IPS-15b (cell line): ENCODE measurements around the gene WFDC9.
"Not testable (repeated sequence)": the region's sequence is repeated elsewhere in the genome, so short reads cannot be mapped to it uniquely, and the experiment has no call there.

Experiments
- H3K27me3 ChIP-seq: one replicate; pipeline ENCODE4 v1.6.1; 2013; ENCODE audit warnings: low read length; ENCODE audit not compliant: control insufficient read depth, insufficient read depth
- H3K36me3 ChIP-seq: one replicate; pipeline ENCODE4 v1.6.1; 2013; ENCODE audit warnings: low read length; ENCODE audit not compliant: control insufficient read depth, insufficient read depth
- H3K4me1 ChIP-seq: one replicate; pipeline ENCODE4 v1.6.1; 2013; ENCODE audit warnings: mild to moderate bottlenecking, low read length; ENCODE audit not compliant: control insufficient read depth, insufficient read depth
- H3K4me3 ChIP-seq: one replicate; pipeline ENCODE4 v1.5.1; 2013; ENCODE audit warnings: low read depth, low read length
- H3K9ac ChIP-seq: one replicate; pipeline ENCODE4 v1.6.1; 2013; ENCODE audit warnings: low read depth, mild to moderate bottlenecking, low read length
- H3K9me3 ChIP-seq: one replicate; pipeline ENCODE4 v1.6.1; 2013; ENCODE audit warnings: mild to moderate bottlenecking, low read length; ENCODE audit not compliant: control insufficient read depth, insufficient read depth

WFDC9 gene

DNA sequence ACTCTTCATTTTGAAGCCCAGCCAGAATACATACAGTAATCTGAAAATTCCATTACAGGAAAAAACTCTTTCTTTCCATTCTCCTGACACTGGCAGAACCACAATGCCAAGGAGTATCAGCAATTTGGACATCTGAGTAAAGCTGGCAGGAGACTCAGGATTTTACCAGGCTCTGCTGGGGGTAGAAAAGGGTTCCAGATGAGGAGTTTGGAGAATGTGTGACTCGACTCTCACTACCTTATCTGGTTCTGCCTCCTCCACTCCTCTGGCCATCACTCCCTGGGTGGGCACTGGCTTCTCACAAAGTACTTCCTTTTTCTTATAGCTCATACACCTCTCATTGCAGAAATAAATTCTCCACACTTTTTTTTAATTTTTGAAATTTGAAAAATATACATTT, 41.4 kb downstream of the WFDC9 start:
- no peaks in the 10 kb centered on the region for H3K9me3 ChIP-seq
- no peaks in the 10 kb centered on the region for H3K4me1 ChIP-seq
- H3K27me3 ChIP-seq, result no peaks in the 10 kb centered on the region
- H3K4me3 ChIP-seq, result no peak overlapping the region
- H3K36me3 ChIP-seq, result no peaks in the 10 kb centered on the region
- no peak overlapping the region for H3K9ac ChIP-seq

DNA sequence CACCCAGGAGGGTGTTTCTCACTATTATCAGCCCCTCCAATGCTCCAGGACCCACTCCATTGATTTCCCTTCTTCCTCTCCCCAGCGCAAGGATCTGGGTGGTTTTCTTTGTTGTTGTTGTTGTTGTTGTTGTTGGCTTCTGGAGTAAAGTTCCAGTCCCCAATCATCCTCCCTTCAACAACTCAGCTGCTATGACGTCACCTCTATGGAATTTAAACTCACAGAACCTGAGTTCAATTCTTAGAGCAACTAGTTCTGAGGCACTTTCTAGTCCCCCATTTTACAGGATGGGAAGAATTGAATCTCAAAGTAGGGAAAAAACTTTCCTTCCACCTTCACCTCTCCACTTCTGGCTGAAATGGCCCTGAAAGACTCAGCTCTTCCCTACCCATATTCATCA, 42.3 kb downstream of the WFDC9 start:
- H3K27me3 ChIP-seq, result no peaks in the 10 kb centered on the region
- no peaks in the 10 kb centered on the region for H3K36me3 ChIP-seq
- no peaks in the 10 kb centered on the region for H3K9me3 ChIP-seq
- no peak overlapping the region for H3K4me3 ChIP-seq
- no peaks in the 10 kb centered on the region for H3K4me1 ChIP-seq
- H3K9ac ChIP-seq, result no peak overlapping the region

DNA sequence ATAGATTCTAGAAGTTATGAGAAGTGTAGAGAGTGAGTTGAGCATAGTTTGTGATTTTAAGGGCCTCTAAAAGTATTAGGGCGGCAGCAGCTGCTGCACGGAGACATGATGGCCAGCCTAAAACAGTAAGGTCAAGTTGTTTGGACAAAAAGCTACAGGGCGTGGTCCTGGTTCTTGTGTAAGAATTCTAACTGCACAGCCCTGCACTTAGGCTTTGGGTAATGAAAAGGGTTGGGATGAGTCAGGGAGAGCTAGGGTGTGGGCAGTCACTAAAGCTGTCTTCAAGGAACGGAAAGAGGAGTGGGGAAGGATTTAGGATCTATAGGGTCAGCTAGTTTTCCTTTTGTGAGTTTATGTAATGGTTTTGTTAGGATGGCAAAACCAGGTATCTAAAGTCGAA, 45.1 kb downstream of the WFDC9 start:
- not testable (repeated sequence) for H3K27me3 ChIP-seq, H3K9ac ChIP-seq, H3K4me1 ChIP-seq, H3K36me3 ChIP-seq, H3K4me3 ChIP-seq, H3K9me3 ChIP-seq

DNA sequence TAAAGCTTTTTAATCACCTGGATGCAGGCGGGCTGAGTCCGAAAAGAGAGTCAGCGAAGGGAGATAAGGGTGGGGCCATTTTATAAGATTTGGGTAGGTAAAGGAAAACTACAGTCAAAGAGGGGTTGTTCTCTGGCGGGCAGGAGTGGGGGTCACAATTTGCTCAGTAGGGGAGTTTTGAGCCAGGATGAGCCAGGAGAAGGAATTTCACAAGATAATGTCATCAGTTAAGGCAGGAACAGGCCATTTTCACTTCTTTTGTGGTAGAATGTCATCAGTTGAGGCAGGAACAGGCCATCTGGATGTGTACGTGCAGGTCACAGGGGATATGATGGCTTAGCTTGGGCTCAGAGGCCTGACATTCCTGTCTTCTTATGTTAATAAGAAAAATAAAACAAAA, 46.8 kb downstream of the WFDC9 start:
- H3K36me3 ChIP-seq, H3K4me3 ChIP-seq, H3K9me3 ChIP-seq, H3K27me3 ChIP-seq, H3K4me1 ChIP-seq, H3K9ac ChIP-seq: not testable (repeated sequence)

DNA sequence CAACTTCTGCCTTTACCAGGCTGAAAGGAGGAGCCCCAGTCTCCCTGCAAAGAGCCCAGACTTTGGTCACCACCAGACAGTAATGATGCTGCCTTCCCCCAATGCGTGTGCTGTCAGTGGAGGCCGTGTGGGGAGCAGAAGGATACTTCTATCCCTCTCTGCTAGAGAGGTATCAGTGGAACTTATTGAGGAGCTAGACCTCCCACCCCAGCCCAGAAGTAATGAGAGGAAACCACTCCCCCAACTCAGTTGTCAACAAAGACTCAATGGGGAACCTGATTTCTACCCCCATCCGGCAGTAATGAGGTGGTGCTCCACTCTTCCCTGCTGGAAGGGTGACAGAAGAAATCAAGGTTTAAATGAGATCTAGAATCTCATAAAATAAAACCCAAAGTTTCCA, 47.6 kb downstream of the WFDC9 start:
- Histone ChIP-seq H3K9ac (no peak overlapping the region), H3K27me3 (no peaks in the 10 kb centered on the region), H3K9me3 (no peaks in the 10 kb centered on the region), H3K4me3 (no peak overlapping the region), H3K4me1 (peaks cover 7% of the 10 kb centered on the region), H3K36me3 (no peaks in the 10 kb centered on the region)

DNA sequence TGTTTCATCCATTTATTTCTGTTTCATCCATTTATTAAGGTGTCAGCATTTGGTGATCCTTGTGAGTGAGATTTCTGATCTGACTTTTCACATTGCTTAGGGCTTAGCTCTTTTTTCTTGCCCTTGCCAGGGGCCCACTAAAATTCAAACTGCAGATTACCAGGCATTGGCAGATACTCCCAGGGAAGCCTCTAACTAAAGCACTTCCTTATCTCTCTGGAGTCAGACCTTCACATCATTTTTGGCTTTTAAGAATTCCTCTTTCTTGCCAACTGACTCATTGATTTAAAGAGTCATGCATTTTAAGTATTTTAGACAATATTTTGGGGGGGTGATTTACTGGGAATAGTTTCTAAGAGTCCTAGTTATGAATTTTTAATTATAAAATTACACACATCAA, 49.4 kb downstream of the WFDC9 start:
- no peaks in the 10 kb centered on the region for H3K36me3 ChIP-seq
- no peak overlapping the region for H3K9ac ChIP-seq
- no peak overlapping the region for H3K4me3 ChIP-seq
- no peaks in the 10 kb centered on the region for H3K27me3 ChIP-seq
- H3K4me1 ChIP-seq, result peaks cover 10% of the 10 kb centered on the region
- no peaks in the 10 kb centered on the region for H3K9me3 ChIP-seq

DNA sequence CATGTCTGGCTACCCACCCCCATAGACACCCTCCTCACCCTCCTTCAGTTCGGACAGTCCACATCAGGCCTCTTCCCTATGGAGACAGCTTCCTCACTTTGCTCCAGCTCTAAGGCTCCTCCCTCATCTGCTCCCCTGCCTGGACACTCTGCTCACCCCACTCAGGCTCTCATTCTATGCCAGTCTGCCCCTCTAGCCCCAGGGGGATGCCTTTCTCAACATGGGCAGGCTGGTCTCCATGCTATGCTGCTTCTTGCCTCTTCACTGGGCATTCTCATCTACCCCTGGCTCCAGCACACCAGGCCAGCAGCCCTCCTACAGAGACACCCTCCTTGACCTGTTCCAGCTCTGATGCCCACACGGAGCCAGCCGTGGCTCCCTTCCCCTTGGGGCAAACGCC, 51.9 kb downstream of the WFDC9 start, which contains the start of gene WFDC8:
Gene WFDC8 (minus strand): TSS at position 101 of the 400 bp plus-strand sequence. CDS start 37 bp downstream, at position 64.
- Histone ChIP-seq H3K9ac (no peak within 1 kb of the TSS), H3K4me3 (no peak within 1 kb of the TSS), H3K9me3 (no peaks in the 10 kb centered on the region), H3K4me1 (peaks cover 10% of the 10 kb centered on the region), H3K36me3 (no peaks in the 10 kb centered on the region), H3K27me3 (no peaks in the 10 kb centered on the region)

DNA sequence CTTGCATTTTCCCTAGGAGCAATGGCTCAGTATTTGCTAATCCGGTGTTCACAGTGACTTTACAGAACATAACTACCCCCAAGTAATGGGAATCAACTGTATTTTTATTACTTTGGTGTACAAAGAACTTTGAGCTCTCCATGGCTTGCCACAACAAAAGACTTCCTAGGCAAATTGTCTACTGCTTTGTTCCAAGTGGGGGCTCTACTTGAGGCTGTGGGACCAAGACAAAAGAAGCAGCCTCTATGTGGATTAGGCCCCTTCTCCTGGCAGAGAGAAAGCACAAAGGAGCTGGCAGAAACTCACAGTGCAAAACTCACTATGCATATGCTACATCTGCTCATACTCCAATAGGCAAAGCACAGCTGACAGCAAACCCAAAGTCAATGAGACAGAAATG, 52.9 kb downstream of the WFDC9 start:
- H3K9me3 ChIP-seq, result no peaks in the 10 kb centered on the region
- peaks cover 7% of the 10 kb centered on the region for H3K4me1 ChIP-seq
- no peaks in the 10 kb centered on the region for H3K27me3 ChIP-seq
- H3K36me3 ChIP-seq, result no peaks in the 10 kb centered on the region
- H3K4me3 ChIP-seq, result no peak overlapping the region
- no peak overlapping the region for H3K9ac ChIP-seq

DNA sequence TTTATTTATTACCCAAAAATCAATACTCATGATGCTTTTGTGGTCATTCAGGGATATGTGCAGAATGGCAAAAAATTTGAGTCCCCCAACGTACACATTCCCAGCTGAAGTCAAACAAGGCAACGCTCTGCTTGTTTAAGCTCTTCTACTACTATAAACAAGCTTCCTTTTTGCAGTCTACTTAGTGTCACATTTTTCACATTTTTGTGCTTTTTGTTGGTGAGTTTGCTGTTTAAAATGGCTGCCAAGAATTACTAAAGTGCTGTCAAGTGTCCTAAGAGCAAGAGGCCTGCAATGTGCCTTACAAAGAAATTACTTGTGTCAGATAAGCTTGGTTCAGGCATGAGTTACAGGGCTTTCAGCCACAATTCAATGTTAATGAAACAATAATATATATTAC, 54.1 kb downstream of the WFDC9 start:
- H3K36me3 ChIP-seq, result no peaks in the 10 kb centered on the region
- no peaks in the 10 kb centered on the region for H3K9me3 ChIP-seq
- H3K27me3 ChIP-seq, result no peaks in the 10 kb centered on the region
- peaks cover 4% of the 10 kb centered on the region for H3K4me1 ChIP-seq
- H3K4me3 ChIP-seq, result no peak overlapping the region
- no peak overlapping the region for H3K9ac ChIP-seq

DNA sequence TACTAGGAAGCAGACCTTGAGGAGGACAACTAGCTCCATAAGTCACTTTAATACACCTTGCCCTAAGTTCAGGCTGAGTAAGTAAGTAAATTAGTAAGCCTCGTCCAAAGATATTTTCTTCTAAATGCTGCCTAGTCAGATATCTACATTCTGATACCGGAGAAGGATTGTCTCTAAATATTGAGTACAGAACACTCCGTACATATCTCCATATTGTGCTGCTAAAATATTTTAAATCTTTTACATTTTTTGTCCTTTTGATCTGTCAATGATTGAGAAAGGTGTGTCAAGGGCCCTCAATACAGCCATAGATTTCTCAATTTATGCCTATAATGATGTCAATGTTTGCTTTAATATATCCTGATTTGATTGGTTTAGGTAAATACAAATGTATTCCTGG, 55.2 kb downstream of the WFDC9 start:
- no peaks in the 10 kb centered on the region for H3K36me3 ChIP-seq
- peaks cover 4% of the 10 kb centered on the region for H3K4me1 ChIP-seq
- no peaks in the 10 kb centered on the region for H3K9me3 ChIP-seq
- H3K9ac ChIP-seq, result no peak overlapping the region
- H3K27me3 ChIP-seq, result no peaks in the 10 kb centered on the region
- no peak overlapping the region for H3K4me3 ChIP-seq

DNA sequence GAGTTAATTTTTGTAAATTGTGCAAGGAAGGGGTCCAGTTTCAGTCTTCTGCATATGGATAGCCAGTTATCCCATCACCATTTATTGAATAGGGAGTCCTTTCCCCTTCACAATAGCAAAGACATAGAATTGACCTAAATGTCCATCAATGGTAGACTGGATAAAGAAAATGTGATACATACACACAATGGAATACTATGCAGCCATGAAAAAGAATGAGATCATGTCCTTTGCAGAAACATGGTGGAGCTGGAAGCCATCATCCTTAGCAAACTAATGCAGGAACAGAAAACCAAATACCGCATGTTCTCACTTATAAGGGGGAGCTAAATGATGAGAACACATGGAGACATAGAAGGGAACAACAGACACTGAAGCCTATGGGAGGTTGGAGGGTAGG, 61.4 kb downstream of the WFDC9 start:
- not testable (repeated sequence) for H3K4me1 ChIP-seq, H3K27me3 ChIP-seq, H3K9me3 ChIP-seq, H3K4me3 ChIP-seq, H3K36me3 ChIP-seq, H3K9ac ChIP-seq

DNA sequence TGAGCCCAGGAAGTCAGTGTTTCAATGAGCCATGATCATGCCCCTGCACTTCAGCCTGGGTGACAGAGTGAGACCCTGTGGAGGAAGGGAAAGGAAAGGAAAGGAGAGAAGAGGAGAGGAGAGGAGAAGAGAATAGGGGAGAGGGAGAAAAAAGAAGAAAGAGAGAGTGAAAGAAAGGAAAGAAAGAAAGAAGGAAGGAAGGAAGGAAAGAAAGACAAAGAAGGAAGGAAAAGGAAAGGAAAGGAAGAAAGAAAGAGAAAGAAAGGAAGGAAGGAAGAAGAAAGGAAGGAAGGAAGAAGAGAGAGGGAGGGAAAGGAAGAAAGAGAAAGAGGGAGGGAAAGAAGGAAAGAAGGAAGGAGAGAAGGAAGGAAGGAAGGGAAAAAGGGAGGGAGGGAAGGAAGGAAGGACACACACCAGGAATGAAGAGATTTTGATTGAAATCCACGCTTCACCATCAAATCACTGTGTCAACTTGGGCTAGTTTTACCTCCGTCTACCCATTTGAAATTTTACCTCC, 66.3 kb downstream of the WFDC9 start:
- H3K4me3 ChIP-seq, result no peak overlapping the region
- no peak overlapping the region for H3K9ac ChIP-seq
- no peaks in the 10 kb centered on the region for H3K36me3 ChIP-seq
- no peaks in the 10 kb centered on the region for H3K9me3 ChIP-seq
- no peaks in the 10 kb centered on the region for H3K4me1 ChIP-seq
- H3K27me3 ChIP-seq, result no peaks in the 10 kb centered on the region
